ENCODE measurements around the gene NUP210.

- no peak for TF ChIP-seq CTCF (IDR thresholded peaks at IDR 0.05)
- TF ChIP-seq POLR2AphosphoS5 (IDR thresholded peaks at IDR 0.05): no peak
- no peak for TF ChIP-seq POLR2A (IDR thresholded peaks at IDR 0.05)
- TF ChIP-seq EP300 (IDR thresholded peaks at IDR 0.05): no peak
Measured at GRCh38 chr3:13345284-13345683, 74.8 kb downstream of the NUP210 start.

Data from suprapubic skin (tissue), 4 donors.